GM23338 (cell line): Measurements from ENCODE around the gene STX1B.

Source experiments
- CREB1 ChIP-seq: fragments of 250-450 bp; sonication (Bioruptor Pico); IDR thresholded peaks from 2 replicates; pipeline ENCODE4 v1.5.0; 2020; ENCODE audit warnings: low read depth, mild to moderate bottlenecking, moderate library complexity
- CTCF ChIP-seq, 2 experiments: fragments of 200-600 bp in 1 of 2; sonication (generic) in 1 of 2; conservative IDR thresholded peaks; 2 replicates each; pipeline versions ENCODE4 v1.5.1 to v1.6.1; 2016 to 2017; ENCODE audit warnings: antibody characterized with exemption in 2 of 2, low read depth in 2 of 2, mild to moderate bottlenecking in 2 of 2, moderate library complexity in 1 of 2
- EZH2 ChIP-seq: fragments of 200-600 bp; sonication (generic); IDR thresholded peaks from one replicate; pipeline ENCODE4 v1.8.0; 2017; ENCODE audit warnings: antibody characterized with exemption, mild to moderate bottlenecking, low read depth; ENCODE audit not compliant: unreplicated experiment
- EZH2phosphoT487 ChIP-seq: fragments of 200-600 bp; sonication (generic); IDR thresholded peaks from one replicate; pipeline ENCODE4 v1.8.1; 2018; ENCODE audit warnings: antibody characterized with exemption; ENCODE audit not compliant: unreplicated experiment
- POLR2AphosphoS5 ChIP-seq: IDR thresholded peaks from 2 replicates; pipeline ENCODE4 v1.6.1; 2016; ENCODE audit warnings: antibody characterized with exemption, low read depth
- STAT1 ChIP-seq: IDR thresholded peaks from one replicate; pipeline ENCODE4 v1.6.1; 2016; ENCODE audit warnings: antibody characterized with exemption; ENCODE audit not compliant: unreplicated experiment
- ZNF462 ChIP-seq: fragments of 250-450 bp; sonication (Bioruptor Pico); IDR thresholded peaks from 2 replicates; pipeline ENCODE4 v1.5.0; 2020; ENCODE audit warnings: mild to moderate bottlenecking, moderate library complexity

DNA sequence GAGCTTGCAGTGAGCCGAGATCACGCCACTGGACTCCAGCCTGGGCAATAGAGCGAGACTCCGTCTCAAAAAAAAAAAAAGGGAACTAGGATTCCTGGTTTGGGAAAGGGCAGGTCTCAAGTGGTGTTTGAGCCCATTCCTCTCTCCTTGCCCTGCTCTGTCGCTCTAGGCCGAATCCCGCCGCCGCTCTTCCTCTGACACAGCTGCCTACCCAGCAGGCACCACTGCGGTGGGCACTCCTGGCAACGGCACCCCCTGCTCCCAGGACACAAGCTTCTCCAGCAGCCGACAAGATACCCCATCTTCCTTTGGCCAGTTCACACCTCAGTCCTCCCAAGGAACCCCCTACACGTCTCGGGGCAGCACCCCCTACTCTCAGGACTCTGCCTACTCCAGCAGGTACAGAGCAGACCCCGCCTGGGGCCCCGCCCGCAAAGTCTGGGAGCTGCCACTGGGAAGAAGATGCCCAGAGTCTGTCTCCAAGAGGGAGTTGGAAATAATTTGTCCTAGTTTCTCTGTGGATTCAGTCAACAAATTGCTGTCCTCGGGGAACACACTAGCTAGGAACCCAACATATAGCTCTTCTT is 46.4 kb downstream of the STX1B start:
- no peak for TF ChIP-seq CTCF (conservative IDR thresholded peaks at IDR 0.05; ENCODE audit: low read depth in 2 of 2)
- no peak for TF ChIP-seq POLR2AphosphoS5
- no peak for TF ChIP-seq EZH2
- no peak for TF ChIP-seq ZNF462 (CRISPR knock-in tag)
- TF ChIP-seq EZH2phosphoT487 = no peak
- no peak for TF ChIP-seq CREB1
- TF ChIP-seq STAT1 = no peak
